Panc1 (cell line): Measurements from ENCODE around the gene RAD50. TPM values are rescaled to one million over a fixed set of nuclear protein-coding genes. Genes with fewer than 3 reads are reported as not detected.

Experiments
- ATAC-seq: fragments of 200-7000 bp; cut with Tn5 transposase; 2 replicates; pipeline ENCODE4 v1.9.1; 2020; ENCODE audit warnings: mild to moderate bottlenecking, moderate library complexity
- BruUV-seq: library from RNA; stranded (reverse); fragments of 400-500 nt; replicated peaks from 2 replicates; lab custom pipeline; 2021; lab: Mats Ljungman, UMichigan
- CTCF ChIA-PET: fragments of 300-600 bp; sonication (Branson Sonifier 250); formaldehyde crosslinking; loops from one replicate; lab custom pipeline; 2022; ENCODE audit warnings: antibody characterized with exemption; lab: Charles Lee
- POLR2A ChIA-PET: fragments of 300-600 bp; sonication (Branson Sonifier 250); formaldehyde crosslinking; loops from one replicate; lab custom pipeline; 2022; ENCODE audit warnings: antibody characterized with exemption; lab: Charles Lee
- DNase-seq: peaks from one replicate; pipeline ENCODE4 v3.0.0-alpha.2; 2010; ENCODE audit warnings: low read depth, low spot score
- H3K27ac ChIP-seq: 2 replicates; pipeline ENCODE4 v1.5.1; 2011; ENCODE audit warnings: mild to moderate bottlenecking, low read length, inconsistent platforms
- H3K27me3 ChIP-seq: fragments of 200-500 bp; sonication (Bioruptor generic); 2 replicates; pipeline ENCODE4 v1.6.0; 2014; ENCODE audit warnings: low read length, inconsistent platforms; ENCODE audit not compliant: control insufficient read depth, insufficient read depth
- H3K36me3 ChIP-seq: fragments of 200-500 bp; sonication (Bioruptor generic); 2 replicates; pipeline ENCODE4 v1.5.1; 2014; ENCODE audit warnings: inconsistent platforms, mild to moderate bottlenecking, low read length, moderate library complexity; ENCODE audit not compliant: control insufficient read depth, insufficient read depth
- H3K4me1 ChIP-seq: 2 replicates; pipeline ENCODE4 v1.5.1; 2011; ENCODE audit warnings: inconsistent platforms, mild to moderate bottlenecking, low read length, moderate library complexity; ENCODE audit not compliant: control insufficient read depth, insufficient read depth
- H3K4me3 ChIP-seq, 2 experiments: 2 replicates each; pipeline ENCODE4 v1.5.1; 2011 to 2012; ENCODE audit warnings: low read depth in 2 of 2, low read length in 2 of 2, mild to moderate bottlenecking in 2 of 2, inconsistent platforms in 1 of 2, moderate library complexity in 1 of 2
- H3K9me3 ChIP-seq: fragments of 200-500 bp; sonication (Bioruptor generic); 2 replicates; pipeline ENCODE4 v1.5.1; 2014; ENCODE audit warnings: low read depth, mild to moderate bottlenecking, inconsistent platforms, low read length, moderate library complexity; ENCODE audit not compliant: control insufficient read depth, insufficient read depth
- POLR2AphosphoS5 ChIP-seq: IDR thresholded peaks from 2 replicates; pipeline ENCODE4 v1.6.1; 2012; ENCODE audit warnings: mild to moderate bottlenecking, low read depth, low read length, moderate library complexity
- REST ChIP-seq, 2 experiments: IDR thresholded peaks; 2 replicates each; pipeline ENCODE4 v1.6.1; 2011 to 2012; ENCODE audit warnings: low read depth in 2 of 2, control low read depth in 1 of 2, low read length in 1 of 2, mild to moderate bottlenecking in 1 of 2, moderate library complexity in 1 of 2; ENCODE audit not compliant: insufficient read depth in 1 of 2
- SIN3A ChIP-seq: IDR thresholded peaks from 2 replicates; pipeline ENCODE4 v1.6.1; 2012; ENCODE audit warnings: low read depth, mild to moderate bottlenecking, low read length, moderate library complexity, borderline replicate concordance; ENCODE audit not compliant: insufficient read depth
- TCF7L2 ChIP-seq: IDR thresholded peaks from 2 replicates; pipeline ENCODE4 v1.6.1; 2011; ENCODE audit warnings: mild to moderate bottlenecking, low read depth, low read length, inconsistent platforms
- in situ Hi-C: cut with HindIII; loops from 2 replicates; pipeline ENCODE4 v1.10.0; 2016; ENCODE audit warnings: low sequenced_read_pairs, low pct_unique_long_range_greater_than_20kb
- intact Hi-C: fragments of 100-400 bp; cut with micrococcal nuclease; formaldehyde crosslinking; loops from one replicate; pipeline ENCODE4 v1.10.0; 2022; ENCODE audit not compliant: unreplicated experiment
- total RNA-seq: library from RNA; stranded (reverse); gene quantifications from one replicate; pipeline ENCODE4 v1.2.1, GENCODE V29; 2021; ENCODE audit not compliant: unreplicated experiment
- TF ChIP-seq, protein P1 (sequence below): fragments of 450-650 bp; IDR thresholded peaks from 2 replicates; pipeline ENCODE4 v1.5.1; 2017; ENCODE audit warnings: mild to moderate bottlenecking

The RAD50 gene
- total RNA-seq, 1 experiment from 2014 or later: 77.6 TPM

DNA sequence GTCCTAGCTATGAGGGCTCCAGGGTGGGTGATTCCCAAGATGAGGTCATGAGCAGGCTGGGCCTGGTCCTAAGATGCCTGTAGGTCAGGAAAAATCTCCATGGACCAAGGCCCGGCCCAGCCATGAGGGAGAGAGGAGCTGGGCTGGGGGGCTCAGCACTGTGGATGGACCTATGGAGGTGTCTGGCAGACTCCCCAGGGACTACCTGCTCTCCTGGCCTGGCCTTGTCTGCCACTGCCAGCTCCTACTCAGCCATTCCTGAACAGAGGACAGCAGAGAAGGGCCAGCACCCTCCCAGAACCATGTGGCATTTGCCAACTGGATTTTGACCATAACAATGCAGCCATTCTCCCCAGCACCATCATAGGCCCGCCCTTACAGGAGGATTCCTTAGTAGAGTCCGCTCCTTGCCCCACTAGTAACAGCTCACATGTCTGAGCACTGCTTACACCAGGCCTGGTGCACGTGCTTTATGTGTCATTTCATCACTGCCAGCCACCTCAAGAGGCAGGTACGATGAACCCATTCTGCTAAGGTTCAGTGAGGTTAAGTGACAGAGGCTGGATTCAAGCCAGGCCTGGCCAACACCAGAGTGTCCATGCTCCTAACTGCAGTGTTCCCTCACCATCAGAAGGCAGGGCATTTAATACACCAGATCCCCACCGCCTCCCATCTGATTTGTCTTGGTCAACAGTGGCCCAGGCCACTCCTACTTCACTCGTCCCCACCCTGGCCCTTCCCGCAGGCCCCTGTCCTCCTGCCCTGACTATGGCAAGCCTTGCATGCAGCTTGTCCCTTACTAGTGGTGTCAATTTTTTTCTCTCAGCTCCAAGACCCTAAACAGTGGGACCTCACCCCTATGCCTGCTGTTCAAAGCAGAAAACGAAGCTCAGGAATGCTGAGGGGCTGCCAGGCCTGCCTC lies 101.9 kb downstream of the RAD50 start:
- ChIA-PET POLR2A (no interaction called here), CTCF (interaction anchor here (0.6 kb wide), 1 partner anchor 364 kb away, joined by 4 read pairs; no protein-coding TSS in a partner anchor)
- ATAC-seq: no peak
- H3K9me3 ChIP-seq: no peaks in the 10 kb centered on the region
- H3K4me3 ChIP-seq: no peak overlapping the region
- H3K36me3 ChIP-seq: no peaks in the 10 kb centered on the region
- no TSS peak for BruUV-seq
- H3K27me3 ChIP-seq: no peaks in the 10 kb centered on the region
- TF ChIP-seq REST (IDR thresholded peaks at IDR 0.05; ENCODE audit: insufficient read depth in 1 of 2, low read depth in 2 of 2, low read length in 1 of 2) (no peak), POLR2AphosphoS5 (no peak), TCF7L2 (no peak), SIN3A (no peak)
- TF ChIP-seq, protein P1, sequence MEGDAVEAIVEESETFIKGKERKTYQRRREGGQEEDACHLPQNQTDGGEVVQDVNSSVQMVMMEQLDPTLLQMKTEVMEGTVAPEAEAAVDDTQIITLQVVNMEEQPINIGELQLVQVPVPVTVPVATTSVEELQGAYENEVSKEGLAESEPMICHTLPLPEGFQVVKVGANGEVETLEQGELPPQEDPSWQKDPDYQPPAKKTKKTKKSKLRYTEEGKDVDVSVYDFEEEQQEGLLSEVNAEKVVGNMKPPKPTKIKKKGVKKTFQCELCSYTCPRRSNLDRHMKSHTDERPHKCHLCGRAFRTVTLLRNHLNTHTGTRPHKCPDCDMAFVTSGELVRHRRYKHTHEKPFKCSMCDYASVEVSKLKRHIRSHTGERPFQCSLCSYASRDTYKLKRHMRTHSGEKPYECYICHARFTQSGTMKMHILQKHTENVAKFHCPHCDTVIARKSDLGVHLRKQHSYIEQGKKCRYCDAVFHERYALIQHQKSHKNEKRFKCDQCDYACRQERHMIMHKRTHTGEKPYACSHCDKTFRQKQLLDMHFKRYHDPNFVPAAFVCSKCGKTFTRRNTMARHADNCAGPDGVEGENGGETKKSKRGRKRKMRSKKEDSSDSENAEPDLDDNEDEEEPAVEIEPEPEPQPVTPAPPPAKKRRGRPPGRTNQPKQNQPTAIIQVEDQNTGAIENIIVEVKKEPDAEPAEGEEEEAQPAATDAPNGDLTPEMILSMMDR: no peak
- no peak overlapping the region for H3K27ac ChIP-seq
- DNase-seq: no peak
- no peaks in the 10 kb centered on the region for H3K4me1 ChIP-seq
- intact Hi-C loops (no loop called here), in situ Hi-C loops (no loop called here)

DNA sequence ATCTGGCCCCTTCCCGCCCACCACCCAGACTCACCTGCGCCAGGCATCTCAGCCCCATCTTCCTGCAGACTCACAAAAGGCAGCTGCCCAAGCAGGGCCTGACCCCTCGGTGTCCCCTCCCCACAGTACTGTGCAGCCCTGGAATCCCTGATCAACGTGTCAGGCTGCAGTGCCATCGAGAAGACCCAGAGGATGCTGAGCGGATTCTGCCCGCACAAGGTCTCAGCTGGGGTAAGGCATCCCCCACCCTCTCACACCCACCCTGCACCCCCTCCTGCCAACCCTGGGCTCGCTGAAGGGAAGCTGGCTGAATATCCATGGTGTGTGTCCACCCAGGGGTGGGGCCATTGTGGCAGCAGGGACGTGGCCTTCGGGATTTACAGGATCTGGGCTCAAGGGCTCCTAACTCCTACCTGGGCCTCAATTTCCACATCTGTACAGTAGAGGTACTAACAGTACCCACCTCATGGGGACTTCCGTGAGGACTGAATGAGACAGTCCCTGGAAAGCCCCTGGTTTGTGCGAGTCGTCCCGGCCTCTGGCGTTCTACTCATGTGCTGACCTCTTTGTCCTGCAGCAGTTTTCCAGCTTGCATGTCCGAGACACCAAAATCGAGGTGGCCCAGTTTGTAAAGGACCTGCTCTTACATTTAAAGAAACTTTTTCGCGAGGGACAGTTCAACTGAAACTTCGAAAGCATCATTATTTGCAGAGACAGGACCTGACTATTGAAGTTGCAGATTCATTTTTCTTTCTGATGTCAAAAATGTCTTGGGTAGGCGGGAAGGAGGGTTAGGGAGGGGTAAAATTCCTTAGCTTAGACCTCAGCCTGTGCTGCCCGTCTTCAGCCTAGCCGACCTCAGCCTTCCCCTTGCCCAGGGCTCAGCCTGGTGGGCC lies 103.1 kb downstream of the RAD50 start:
- no peaks in the 10 kb centered on the region for H3K27me3 ChIP-seq
- no peak for ATAC-seq
- no peaks in the 10 kb centered on the region for H3K36me3 ChIP-seq
- DNase-seq: no peak
- no peak for TF ChIP-seq TCF7L2
- no peak for TF ChIP-seq POLR2AphosphoS5
- TF ChIP-seq SIN3A: no peak
- TF ChIP-seq, protein P1: no peak
- no peak for TF ChIP-seq REST (IDR thresholded peaks at IDR 0.05; ENCODE audit: insufficient read depth in 1 of 2, low read depth in 2 of 2, low read length in 1 of 2)
- no TSS peak for BruUV-seq
- H3K9me3 ChIP-seq: no peaks in the 10 kb centered on the region
- intact Hi-C loops: no loop called here
- ChIA-PET POLR2A (no interaction called here), CTCF (no interaction called here)
- H3K27ac ChIP-seq: no peak overlapping the region
- no peaks in the 10 kb centered on the region for H3K4me1 ChIP-seq
- in situ Hi-C loops: no loop called here
- H3K4me3 ChIP-seq: no peak overlapping the region
